H1 (cell line): Measurements from ENCODE around the gene SELENOV. TPM values are rescaled to one million over a fixed set of nuclear protein-coding genes. Genes with fewer than 3 reads are reported as not detected.

Experiments used
- CTCF ChIA-PET: fragments of 300-600 bp; sonication (Branson Sonifier 250); formaldehyde crosslinking; loops from one replicate; lab custom pipeline; 2021; ENCODE audit not compliant: partially characterized antibody; lab: Charles Lee
- POLR2A ChIA-PET: fragments of 300-600 bp; sonication (Branson Sonifier 250); formaldehyde crosslinking; loops from one replicate; lab custom pipeline; 2021; ENCODE audit warnings: inconsistent platforms; ENCODE audit not compliant: partially characterized antibody; lab: Charles Lee
- DNase-seq, 2 experiments: peaks; one replicate each; pipeline versions ENCODE4 v3.0.0 to v3.0.0-alpha.2; 2010 to 2022; ENCODE audit warnings: low spot score in 2 of 2, low read depth in 1 of 2, mixed read lengths in 1 of 2
- FAIRE-seq: peaks from 2 replicates; lab custom pipeline; 2011; peaks lifted over from hg19 to GRCh38; lab: Jason Lieb, UNC
- H2AFZ ChIP-seq: 2 replicates; pipeline ENCODE4 v1.8.1; 2012; ENCODE audit warnings: low read length, inconsistent platforms
- H2AK5ac ChIP-seq: 2 replicates; pipeline ENCODE4 v1.6.1; 2013; ENCODE audit warnings: low read depth, low read length
- H2BK120ac ChIP-seq: replicated peaks from 2 replicates; pipeline ENCODE3; 2013; ENCODE audit warnings: low read depth, low read length, inconsistent platforms
- H2BK12ac ChIP-seq: 2 replicates; pipeline ENCODE4 v1.6.1; 2013; ENCODE audit warnings: low read depth, low read length
- H2BK15ac ChIP-seq: 2 replicates; pipeline ENCODE4 v1.6.1; 2013; ENCODE audit warnings: low read length
- H2BK20ac ChIP-seq: 2 replicates; pipeline ENCODE4 v1.6.1; 2013; ENCODE audit warnings: low read length
- H2BK5ac ChIP-seq: 2 replicates; pipeline ENCODE4 v1.6.1; 2013; ENCODE audit warnings: low read depth, low read length
- H3K14ac ChIP-seq: 2 replicates; pipeline ENCODE4 v1.6.1; 2013; ENCODE audit warnings: inconsistent platforms; ENCODE audit not compliant: insufficient read length
- H3K18ac ChIP-seq: 2 replicates; pipeline ENCODE4 v1.6.1; 2013; ENCODE audit warnings: low read length; ENCODE audit errors: extremely low read depth
- H3K23ac ChIP-seq: 2 replicates; pipeline ENCODE4 v1.6.1; 2013; ENCODE audit warnings: inconsistent platforms; ENCODE audit not compliant: insufficient read length
- H3K23me2 ChIP-seq: 2 replicates; pipeline ENCODE4 v1.6.1; 2013; ENCODE audit warnings: low read depth, low read length
- H3K27ac ChIP-seq: 2 replicates; pipeline ENCODE4 v1.6.1; 2011; ENCODE audit warnings: low read depth, low read length, inconsistent platforms
- H3K27me3 ChIP-seq, 4 experiments: replicated peaks in 1 of 4; 1 replicate in 1 of 4; 2 replicates in 3 of 4; pipeline versions ENCODE4 v1.6.1 to v1.8.1; 2011 to 2013; ENCODE audit warnings: low read length in 3 of 4, mild to moderate bottlenecking in 3 of 4, inconsistent platforms in 2 of 4, mixed read lengths in 2 of 4, moderate library complexity in 1 of 4; ENCODE audit not compliant: control insufficient read depth in 3 of 4, insufficient read depth in 3 of 4; ENCODE audit errors: extremely low read depth in 1 of 4
- H3K36me3 ChIP-seq, 4 experiments: 2 replicates each; pipeline versions ENCODE4 v1.6.1 to v1.8.1; 2011 to 2013; ENCODE audit warnings: mild to moderate bottlenecking in 4 of 4, low read length in 3 of 4, moderate library complexity in 2 of 4, control low read depth in 1 of 4, inconsistent platforms in 1 of 4; ENCODE audit not compliant: insufficient read depth in 4 of 4, control insufficient read depth in 2 of 4
- H3K4ac ChIP-seq: replicated peaks from 2 replicates; pipeline ENCODE3; 2013; ENCODE audit warnings: low read length, low read depth, mixed read lengths, inconsistent platforms; ENCODE audit not compliant: insufficient read length
- H3K4me1 ChIP-seq, 4 experiments: replicated peaks in 1 of 4; 1 replicate in 1 of 4; 2 replicates in 3 of 4; pipeline versions ENCODE4 v1.6.1 to v1.8.1; 2011 to 2013; ENCODE audit warnings: low read length in 3 of 4, inconsistent platforms in 2 of 4, mixed read lengths in 1 of 4; ENCODE audit not compliant: insufficient read depth in 4 of 4, control insufficient read depth in 3 of 4
- H3K4me2 ChIP-seq, 2 experiments: 2 replicates each; pipeline versions ENCODE4 v1.6.1 to v1.8.1; 2011 to 2013; ENCODE audit warnings: low read depth in 2 of 2, low read length in 2 of 2, control low read depth in 1 of 2, inconsistent platforms in 1 of 2, mild to moderate bottlenecking in 1 of 2; ENCODE audit not compliant: insufficient read depth in 1 of 2
- H3K4me3 ChIP-seq, 4 experiments: fragments of 200-600, 300-600 bp in 1 of 4; sonication (generic), shearing (Covaris generic), sonication (Bioruptor Twin) in 1 of 4; 2 replicates each; pipeline versions ENCODE4 v1.5.1 to v1.8.1; 2011 to 2016; ENCODE audit warnings: low read length in 4 of 4, low read depth in 3 of 4, control low read depth in 2 of 4, inconsistent platforms in 2 of 4, mild to moderate bottlenecking in 2 of 4, mixed read lengths in 1 of 4, moderate library complexity in 1 of 4; ENCODE audit not compliant: insufficient read depth in 2 of 4; ENCODE audit errors: extremely low read depth in 1 of 4
- H3K56ac ChIP-seq: replicated peaks from 2 replicates; pipeline ENCODE3; 2013; ENCODE audit warnings: low read depth, mild to moderate bottlenecking, mixed read lengths, low read length, inconsistent platforms; ENCODE audit not compliant: insufficient read length
- H3K79me1 ChIP-seq: 2 replicates; pipeline ENCODE4 v1.6.1; 2013; ENCODE audit warnings: low read depth, low read length, control low read depth
- H3K79me2 ChIP-seq, 2 experiments: 2 replicates each; pipeline versions ENCODE4 v1.6.1 to v1.8.1; 2012 to 2013; ENCODE audit warnings: low read length in 2 of 2, mild to moderate bottlenecking in 2 of 2, inconsistent platforms in 1 of 2; ENCODE audit not compliant: insufficient read depth in 2 of 2, control insufficient read depth in 1 of 2
- H3K9ac ChIP-seq, 4 experiments: replicated peaks in 1 of 4; 1 replicate in 1 of 4; 2 replicates in 3 of 4; pipeline versions ENCODE4 v1.6.1 to v1.8.1; 2011 to 2013; ENCODE audit warnings: low read depth in 3 of 4, low read length in 3 of 4, control low read depth in 2 of 4, mild to moderate bottlenecking in 2 of 4, moderate library complexity in 2 of 4, inconsistent platforms in 1 of 4; ENCODE audit errors: extremely low read depth in 1 of 4
- H3K9me3 ChIP-seq, 2 experiments: 2 replicates each; pipeline versions ENCODE4 v1.6.1 to v1.8.1; 2012 to 2013; ENCODE audit warnings: mild to moderate bottlenecking in 2 of 2, moderate library complexity in 2 of 2, control low read depth in 1 of 2, inconsistent platforms in 1 of 2, low read depth in 1 of 2, low read length in 1 of 2, mixed read lengths in 1 of 2; ENCODE audit not compliant: insufficient read depth in 2 of 2
- H4K20me1 ChIP-seq, 2 experiments: replicated peaks in 1 of 2; 2 replicates each; pipeline versions ENCODE3 to v1.8.1; 2011 to 2013; ENCODE audit warnings: inconsistent platforms in 2 of 2, low read length in 2 of 2, mild to moderate bottlenecking in 1 of 2; ENCODE audit not compliant: insufficient read depth in 2 of 2, control insufficient read depth in 1 of 2
- H4K5ac ChIP-seq: 2 replicates; pipeline ENCODE4 v1.6.1; 2013; ENCODE audit warnings: low read length, low read depth, mixed read lengths, inconsistent platforms; ENCODE audit not compliant: insufficient read length
- H4K8ac ChIP-seq: 2 replicates; pipeline ENCODE4 v1.8.0; 2013; ENCODE audit warnings: mild to moderate bottlenecking, moderate library complexity, low read length, inconsistent platforms; ENCODE audit not compliant: insufficient read depth; ENCODE audit errors: extremely low read depth
- H4K91ac ChIP-seq: replicated peaks from 2 replicates; pipeline ENCODE3; 2013; ENCODE audit warnings: low read length, mixed read lengths, inconsistent platforms; ENCODE audit not compliant: insufficient read length
- BCL11A ChIP-seq, 2 experiments: IDR thresholded peaks; one replicate each; pipeline ENCODE4 v1.6.1; 2011; ENCODE audit warnings: low read depth in 2 of 2, low read length in 2 of 2, mild to moderate bottlenecking in 2 of 2
- BRCA1 ChIP-seq: IDR thresholded peaks from 2 replicates; pipeline ENCODE4 v1.6.1; 2012; ENCODE audit warnings: low read depth, low read length, improper control_type of control experiment
- RXRA ChIP-seq: IDR thresholded peaks from 2 replicates; pipeline ENCODE4 v1.6.1; 2011; ENCODE audit warnings: low read depth, mild to moderate bottlenecking, low read length, moderate library complexity; ENCODE audit not compliant: insufficient read depth
- SIRT6 ChIP-seq: IDR thresholded peaks from one replicate; pipeline ENCODE4 v1.7.1; 2012; ENCODE audit warnings: low read length, inconsistent platforms
- TBP ChIP-seq: IDR thresholded peaks from 2 replicates; pipeline ENCODE4 v1.6.1; 2011; ENCODE audit warnings: low read depth, low read length, improper control_type of control experiment
- whole genome bisulfite sequencing, 2 experiments: shearing (Covaris generic) in 1 of 2; methylation state at CpG; one replicate each; pipeline versions ENCODE4 v1.1.6 to v1.1.7; 2013 to 2015; ENCODE audit warnings: low lambda C conversion rate in 2 of 2, mixed read lengths in 2 of 2, inconsistent platforms in 1 of 2, low coverage in 1 of 2, missing lambda C conversion rate in 1 of 2; ENCODE audit not compliant: insufficient replicate concordance in 2 of 2, insufficient coverage in 1 of 2, insufficient read length in 1 of 2; ENCODE audit errors: extremely low coverage in 1 of 2, missing lambda C conversion rate in 1 of 2; 5-methylcytosine and 5-hydroxymethylcytosine counted together
- polyA plus RNA-seq, 7 experiments: library from polyadenylated mRNA; depleted of rRNA in 3 of 7; stranded (reverse) in 5 of 7; unstranded in 2 of 7; fragments of >200 nt in 5 of 7; fragments of 200-250 nt in 2 of 7; gene quantifications; 1 replicate in 5 of 7; 2 replicates in 1 of 7; 4 replicates in 1 of 7; pipeline versions ENCODE4 v1.2.1 to v1.2.3, GENCODE V29; 2011 to 2013; ENCODE audit warnings: missing spikeins in 2 of 7, mixed read lengths in 2 of 7
- total RNA-seq: library from RNA; stranded (reverse); fragmentation: NEBNext Ultra II Directional; extraction: Animal tissue kit (Norgen Biotek cat#: 25700); gene quantifications from 2 replicates; pipeline ENCODE4 v1.2.1, GENCODE V29; 2021
- TF ChIP-seq, protein P1 (sequence below): IDR thresholded peaks from 2 replicates; pipeline ENCODE4 v1.6.1; 2011; ENCODE audit warnings: low read length, improper control_type of control experiment

SELENOV gene
- total and polyA plus RNA-seq, 2 of the 8 experiments (the other 6 are each of a cell fraction or from before 2014, with no cell fraction given) = 8.4 to 10.7 TPM

DNA sequence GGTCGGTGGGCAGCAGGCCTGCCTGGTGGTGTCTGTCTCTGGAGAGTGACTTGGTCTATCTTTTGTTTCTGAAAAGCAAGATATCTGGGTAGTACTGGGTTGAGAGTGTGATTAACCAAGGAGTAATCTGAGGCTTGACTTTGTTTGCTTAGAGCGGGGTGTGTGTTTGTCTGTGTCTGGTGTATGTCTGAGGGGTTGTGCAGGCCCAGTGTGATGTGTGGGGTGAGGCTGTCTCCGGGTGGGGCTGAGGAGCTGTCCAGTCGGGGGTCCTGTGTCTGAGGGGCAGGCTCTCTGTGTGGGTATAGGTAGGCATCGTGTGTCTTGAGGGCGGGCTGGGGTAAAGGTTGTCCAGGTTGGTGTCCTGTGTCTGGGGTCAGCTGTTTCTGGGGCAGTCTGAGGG, 45.4 kb upstream of the SELENOV start:
- peaks cover 40 to 81% (median 72%) of the 10 kb centered on the region in 4 experiments for H3K36me3 ChIP-seq
- POLR2A ChIA-PET = interaction anchor here (0.9 to 47.8 kb wide), 6 partner anchors 11 to 46 kb away, joined by 3 to 1154 read pairs (median 4); partner anchors contain the start of genes PLEKHG2, RPS16 and TIMM50

More for the DNA sequence above, 45.4 kb upstream of the SELENOV start:
- DNase-seq (no peak), FAIRE-seq (no peak)
- peaks cover 1% of the 10 kb centered on the region; the same call in 1 of the 2 replicates for H3K23me2 ChIP-seq
- H3K27ac ChIP-seq = no peak overlapping the region
- no peaks in the 10 kb centered on the region for H3K79me2 ChIP-seq
- no peak overlapping the region for H2BK20ac ChIP-seq
- no peak overlapping the region for H4K8ac ChIP-seq
- CTCF ChIA-PET = interaction anchor here (1.0 to 2.0 kb wide), 4 partner anchors 10 to 64 kb away, joined by 3 to 6 read pairs (median 5); no protein-coding TSS in a partner anchor
- no peak overlapping the region for H3K4ac ChIP-seq
- H4K20me1 ChIP-seq = peaks cover 6 to 24% of the 10 kb centered on the region in 2 experiments
- no peak overlapping the region for H4K5ac ChIP-seq
- no peaks in the 10 kb centered on the region; a peak in 1 of 7 replicates for H3K4me1 ChIP-seq
- 93% methylated on average over 6 of the region's 6 CpGs; no CpG with 5 or more reads in 1 of the 2 experiments for WGBS, 2 experiments
- no peak overlapping the region for H3K4me3 ChIP-seq
- no peak overlapping the region for H3K23ac ChIP-seq
- no peak overlapping the region for H3K9ac ChIP-seq
- no peak overlapping the region for H4K91ac ChIP-seq
- H3K18ac ChIP-seq = no peak overlapping the region
- no peak overlapping the region for H2BK5ac ChIP-seq
- H2BK15ac ChIP-seq = no peak overlapping the region
- TF ChIP-seq BCL11A (IDR thresholded peaks at IDR 0.05; ENCODE audit: low read depth in 2 of 2, low read length in 2 of 2) (no peak), BRCA1 (no peak), TBP (no peak), RXRA (no peak), SIRT6 (no peak)
- TF ChIP-seq, protein P1, sequence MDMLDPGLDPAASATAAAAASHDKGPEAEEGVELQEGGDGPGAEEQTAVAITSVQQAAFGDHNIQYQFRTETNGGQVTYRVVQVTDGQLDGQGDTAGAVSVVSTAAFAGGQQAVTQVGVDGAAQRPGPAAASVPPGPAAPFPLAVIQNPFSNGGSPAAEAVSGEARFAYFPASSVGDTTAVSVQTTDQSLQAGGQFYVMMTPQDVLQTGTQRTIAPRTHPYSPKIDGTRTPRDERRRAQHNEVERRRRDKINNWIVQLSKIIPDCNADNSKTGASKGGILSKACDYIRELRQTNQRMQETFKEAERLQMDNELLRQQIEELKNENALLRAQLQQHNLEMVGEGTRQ = no peak
- TF ChIP-seq, all 59 proteins: peak for 0
- Histone ChIP-seq H2BK12ac (no peak overlapping the region), H3K27me3 (no peaks in the 10 kb centered on the region), H3K14ac (no peak overlapping the region), H3K9me3 (no peaks in the 10 kb centered on the region), H2AK5ac (no peak overlapping the region), H3K56ac (no peak overlapping the region), H2BK120ac (no peak overlapping the region), H3K4me2 (no peak overlapping the region), H3K79me1 (peaks cover 14% of the 10 kb centered on the region), H2AFZ (no peak overlapping the region)
